Measurements from ENCODE around the gene H2BK1.

H2BK1 gene

GRCh38 chr7:151172273-151173141 lies 37.8 kb downstream of the H2BK1 start:
- in situ Hi-C loops (cut with HindIII; ENCODE audit: low pct_ligation_motif_present, low pct_unique_long_range_greater_than_20kb, low sequenced_read_pairs), result no loop called here
- peak; percentile 78 for DNase-seq

DNA sequence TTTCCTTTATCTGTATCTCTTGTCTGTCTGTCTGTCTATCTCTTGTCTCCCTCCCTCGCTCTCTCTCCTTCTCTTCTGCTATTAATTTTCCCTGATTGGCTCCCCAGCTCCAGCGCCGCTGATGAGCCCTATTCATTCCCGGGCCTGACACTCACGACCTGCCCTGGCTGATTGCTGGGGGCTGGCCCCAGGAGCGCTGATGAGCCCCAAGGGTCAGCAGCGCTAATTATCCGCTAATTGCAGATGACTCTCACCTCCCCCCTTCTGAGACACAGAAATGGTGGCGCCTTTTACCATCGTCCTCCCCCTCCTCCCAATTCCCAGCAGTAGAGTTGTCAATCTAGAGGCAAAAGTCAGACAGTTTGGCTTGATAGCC lies 41.5 kb downstream of the H2BK1 start:
- in situ Hi-C loops (cut with HindIII; ENCODE audit: low pct_ligation_motif_present, low pct_unique_long_range_greater_than_20kb, low sequenced_read_pairs), result no loop called here
- no peak for DNase-seq

GRCh38 chr7:151168003-151168786 lies 42.1 kb downstream of the H2BK1 start:
- DNase-seq, result peak; percentile 59

DNA sequence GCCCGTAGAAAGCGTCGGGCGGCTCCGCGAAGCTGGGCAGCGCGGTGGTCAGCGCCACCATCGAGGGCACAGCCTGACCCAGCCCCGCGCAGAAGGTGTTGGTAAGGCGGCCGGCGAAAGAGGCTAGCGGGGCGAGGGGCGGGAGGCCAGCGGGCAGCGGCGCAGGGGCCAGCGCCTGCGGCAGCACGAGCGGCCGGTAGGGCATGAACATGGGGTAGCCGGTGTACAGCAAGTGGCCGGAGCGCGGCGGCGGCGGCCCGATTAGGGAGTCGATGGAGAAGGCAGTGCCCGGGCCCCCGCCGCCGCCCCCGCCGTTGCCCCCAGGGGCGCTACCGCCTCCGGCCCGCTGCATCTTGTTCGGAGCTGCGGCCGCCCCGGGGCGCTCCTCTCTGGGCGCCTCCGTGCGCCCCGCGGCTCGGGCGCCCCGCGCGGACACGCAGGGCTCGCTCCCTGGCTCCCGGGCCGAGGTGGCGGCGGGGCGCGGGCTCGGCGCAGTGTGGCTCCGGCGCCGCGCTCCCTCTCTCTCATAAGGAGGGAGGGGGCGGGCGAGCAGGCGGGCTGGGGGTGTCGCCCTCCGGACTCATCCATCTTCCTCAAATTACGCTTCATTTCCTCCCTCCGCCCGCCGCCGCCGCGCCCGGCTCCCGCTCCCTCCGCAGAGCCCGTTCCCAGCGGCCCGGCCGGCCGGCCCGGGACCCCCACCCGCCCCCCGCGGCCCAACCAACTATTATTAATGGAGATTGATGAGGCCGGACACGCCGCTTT lies 42.9 kb downstream of the H2BK1 start, which contains the start of gene GBX1:
GBX1 (minus strand) TSS at position 498 of the 765 bp plus-strand sequence; CDS start at position 352, 146 bp downstream.
- in situ Hi-C loops (cut with HindIII; ENCODE audit: low pct_ligation_motif_present, low pct_unique_long_range_greater_than_20kb, low sequenced_read_pairs), result no loop called here
- DNase-seq, result peak; percentile 42

More at GRCh38 chr7:151168003-151168786, 42.1 kb downstream of the H2BK1 start:
- in situ Hi-C loops (cut with HindIII; ENCODE audit: low pct_ligation_motif_present, low pct_unique_long_range_greater_than_20kb, low sequenced_read_pairs), result no loop called here

- in situ Hi-C loops (cut with HindIII; ENCODE audit: low pct_ligation_motif_present, low pct_unique_long_range_greater_than_20kb, low sequenced_read_pairs), result no loop called here
- no peak for DNase-seq
Observed at GRCh38 chr7:151166629-151167196, 43.6 kb downstream of the H2BK1 start.

GRCh38 chr7:151161757-151162156 lies 48.5 kb downstream of the H2BK1 start:
- in situ Hi-C loops (cut with HindIII; ENCODE audit: low pct_ligation_motif_present, low pct_unique_long_range_greater_than_20kb, low sequenced_read_pairs), result no loop called here
- no peak for DNase-seq
